Skin epidermis (tissue), 12 donors: Measurements from ENCODE around the gene COL27A1.
A peak's percentile ranks its signal among the peaks of the same experiment; 100 is the strongest.
"Not testable (repeated sequence)": the region's sequence is repeated elsewhere in the genome, so short reads cannot be mapped to it uniquely, and the experiment has no call there.

Experiments used
- H3K27ac ChIP-seq, 21 experiments: fragments of 200-600 bp; sonication (generic) in 11 of 21; one replicate each; pipeline ENCODE4 v1.5.0; 2020; ENCODE audit warnings: mild to moderate bottlenecking in 3 of 21, inconsistent platforms in 2 of 21, moderate library complexity in 2 of 21
- H3K4me3 ChIP-seq, 7 experiments: fragments of 200-600 bp; sonication (generic) in 2 of 7; one replicate each; pipeline ENCODE4 v1.5.0; 2020; ENCODE audit warnings: inconsistent platforms in 2 of 7, mild to moderate bottlenecking in 2 of 7, moderate library complexity in 1 of 7

Gene COL27A1

DNA sequence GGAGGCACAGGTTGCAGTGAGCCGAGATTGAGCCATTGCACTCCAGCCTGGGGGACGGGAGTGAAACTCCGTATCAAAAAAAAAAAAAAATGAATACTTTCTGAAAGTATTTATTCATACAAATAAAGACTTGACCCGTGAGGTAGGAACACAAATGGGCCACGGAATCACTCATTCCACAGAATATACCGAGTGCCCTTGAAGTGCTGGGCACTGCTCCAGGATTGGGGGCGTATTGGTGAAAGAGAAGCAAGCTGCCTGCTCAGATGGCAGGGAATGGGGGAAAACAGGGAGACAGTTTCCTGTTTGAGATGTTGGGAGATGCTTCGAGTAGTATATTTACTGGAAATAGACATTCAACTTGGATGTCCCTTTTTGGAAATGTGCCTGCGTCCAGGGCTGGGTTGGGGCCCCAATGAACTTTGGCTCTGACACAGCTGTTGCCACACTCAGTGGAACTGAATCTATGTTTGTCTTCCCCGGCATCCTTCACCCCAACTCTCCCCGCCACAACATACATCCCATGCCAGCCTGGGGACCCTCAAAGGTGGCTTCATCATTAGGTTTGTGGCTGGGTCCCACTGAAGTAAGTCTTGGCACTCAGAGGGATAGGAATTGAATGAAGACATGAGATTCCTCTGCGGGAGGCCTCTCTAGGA is 167.0 kb downstream of the COL27A1 start:
- not testable (repeated sequence) for H3K4me3 ChIP-seq

DNA sequence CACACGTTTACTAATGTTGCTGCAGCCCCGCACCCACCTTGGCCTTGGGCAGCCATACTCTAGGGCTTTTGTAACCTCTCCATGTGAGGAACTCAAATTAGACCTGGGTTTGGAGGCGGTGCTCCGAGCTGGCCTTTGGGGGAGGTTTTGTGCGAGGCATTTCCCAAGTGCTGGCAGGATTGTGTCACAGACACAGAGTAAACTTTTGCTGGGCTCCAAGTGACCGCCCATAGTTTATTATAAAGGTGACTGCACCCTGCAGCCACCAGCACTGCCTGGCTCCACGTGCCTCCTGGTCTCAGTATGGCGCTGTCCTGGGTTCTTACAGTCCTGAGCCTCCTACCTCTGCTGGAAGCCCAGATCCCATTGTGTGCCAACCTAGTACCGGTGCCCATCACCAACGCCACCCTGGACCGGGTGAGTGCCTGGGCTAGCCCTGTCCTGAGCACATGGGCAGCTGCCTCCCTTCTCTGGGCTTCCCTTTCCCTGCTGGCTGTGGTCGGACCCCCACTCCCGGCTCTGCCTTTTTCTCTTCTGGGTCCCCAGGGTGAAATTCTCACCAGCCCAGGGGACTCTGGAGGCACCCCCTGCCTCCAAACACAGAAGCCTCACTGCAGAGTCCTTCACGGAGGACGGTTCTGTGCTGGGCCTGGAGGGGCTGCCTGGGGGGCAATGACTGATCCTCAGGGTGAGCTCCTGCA is 167.6 kb downstream of the COL27A1 start, which contains the start of gene ORM1:
Gene ORM1 (plus strand): TSS at position 268 of the 701 bp plus-strand sequence. CDS start 36 bp downstream, at position 304.
- not testable (repeated sequence) for H3K27ac ChIP-seq, H3K4me3 ChIP-seq

More for the DNA sequence above, 167.0 kb downstream of the COL27A1 start:
- not testable (repeated sequence) for H3K27ac ChIP-seq

DNA sequence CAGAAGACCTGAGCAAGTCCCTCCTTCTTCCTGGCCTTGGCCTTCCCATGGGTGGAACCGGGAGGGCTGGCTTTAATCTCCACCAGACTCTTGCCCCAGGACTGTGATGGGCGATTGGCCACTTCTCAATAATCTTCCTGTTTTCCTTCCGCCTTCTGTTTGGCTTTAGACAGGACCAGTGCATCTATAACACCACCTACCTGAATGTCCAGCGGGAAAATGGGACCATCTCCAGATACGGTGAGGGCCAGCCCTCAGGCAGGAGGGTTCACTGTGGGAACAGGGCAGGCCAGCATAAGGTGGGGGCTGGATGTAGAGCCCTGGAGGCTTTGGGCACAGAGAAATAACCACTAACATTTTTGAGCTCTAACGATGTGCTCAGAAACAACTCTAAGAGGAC is 168.5 kb downstream of the COL27A1 start:
- not testable (repeated sequence) for H3K27ac ChIP-seq, H3K4me3 ChIP-seq

GRCh38 chr9:114324492-114324891 is 169.2 kb downstream of the COL27A1 start:
- H3K4me3 ChIP-seq: no peak overlapping the region
- no peak overlapping the region for H3K27ac ChIP-seq

GRCh38 chr9:114324965-114325364 is 169.6 kb downstream of the COL27A1 start:
- H3K27ac ChIP-seq, H3K4me3 ChIP-seq: not testable (repeated sequence)

DNA sequence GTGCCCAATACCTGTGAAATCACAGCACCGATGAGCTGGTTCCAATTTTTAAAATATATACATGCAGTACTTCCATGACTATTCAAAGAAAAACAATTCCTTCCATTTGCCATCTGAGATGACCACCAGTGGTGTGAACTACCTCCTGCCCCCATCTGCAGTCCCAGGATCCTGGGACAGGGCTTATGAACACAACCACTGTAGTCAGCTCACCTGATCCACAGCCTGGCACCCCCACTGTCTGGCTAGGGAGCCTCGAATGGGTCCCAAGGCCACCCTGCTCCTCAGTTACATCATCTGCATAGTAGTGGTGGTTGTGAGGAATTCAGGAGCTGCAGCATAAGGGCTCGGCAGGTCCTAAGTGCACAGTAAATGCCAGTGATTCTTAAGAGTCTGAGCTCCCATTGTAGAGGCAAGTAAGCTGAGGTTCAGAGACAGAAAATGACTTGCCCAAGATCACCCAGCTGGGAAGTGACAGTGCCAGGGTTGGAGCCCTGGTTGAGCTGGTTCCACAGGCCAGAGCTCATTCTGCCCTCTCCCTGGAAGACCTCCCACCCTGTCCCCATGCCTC is 170.4 kb downstream of the COL27A1 start:
- H3K27ac ChIP-seq, H3K4me3 ChIP-seq: not testable (repeated sequence)

- Histone ChIP-seq H3K4me3 (no peak overlapping the region), H3K27ac (no peak overlapping the region)
Measured at GRCh38 chr9:114327749-114328148, 172.4 kb downstream of the COL27A1 start.

GRCh38 chr9:114328357-114328820 is 173.1 kb downstream of the COL27A1 start:
- not testable (repeated sequence) for H3K4me3 ChIP-seq, H3K27ac ChIP-seq

DNA sequence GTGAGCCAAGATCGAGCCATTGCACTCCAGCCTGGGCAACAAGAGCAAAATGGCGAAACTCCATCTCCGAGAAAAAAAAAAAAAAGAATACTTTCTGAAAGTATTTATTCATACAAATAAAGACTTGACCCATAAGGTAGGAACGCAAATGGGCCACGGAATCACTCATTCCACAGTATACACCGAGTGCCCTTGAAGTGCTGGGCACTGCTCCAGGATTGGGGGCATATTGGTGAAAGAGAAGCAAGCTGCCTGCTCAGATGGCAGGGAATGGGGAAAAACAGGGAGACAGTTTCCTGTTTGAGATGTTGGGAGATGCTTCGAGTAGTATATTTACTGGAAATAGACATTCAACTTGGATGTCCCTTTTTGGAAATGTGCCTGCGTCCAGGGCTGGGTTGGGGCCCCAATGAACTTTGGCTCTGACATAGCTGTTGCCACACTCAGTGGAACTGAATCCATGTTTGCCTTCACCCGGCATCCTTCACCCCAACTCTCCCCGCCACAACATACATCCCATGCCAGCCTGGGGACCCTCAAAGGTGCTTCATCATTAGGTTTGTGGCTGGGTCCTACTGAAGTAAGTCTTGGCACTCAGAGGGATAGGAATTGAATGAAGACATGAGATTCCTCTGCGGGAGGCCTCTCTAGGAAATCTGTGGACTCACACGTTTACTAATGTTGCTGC is 173.7 kb downstream of the COL27A1 start:
- H3K27ac ChIP-seq, H3K4me3 ChIP-seq: not testable (repeated sequence)

DNA sequence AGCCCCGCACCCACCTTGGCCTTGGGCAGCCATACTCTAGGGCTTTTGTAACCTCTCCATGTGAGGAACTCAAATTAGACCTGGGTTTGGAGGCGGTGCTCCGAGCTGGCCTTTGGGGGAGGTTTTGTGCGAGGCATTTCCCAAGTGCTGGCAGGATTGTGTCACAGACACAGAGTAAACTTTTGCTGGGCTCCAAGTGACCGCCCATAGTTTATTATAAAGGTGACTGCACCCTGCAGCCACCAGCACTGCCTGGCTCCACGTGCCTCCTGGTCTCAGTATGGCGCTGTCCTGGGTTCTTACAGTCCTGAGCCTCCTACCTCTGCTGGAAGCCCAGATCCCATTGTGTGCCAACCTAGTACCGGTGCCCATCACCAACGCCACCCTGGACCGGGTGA is 174.3 kb downstream of the COL27A1 start, which contains the start of gene ORM2:
Gene ORM2 (plus strand): TSS at position 245 of the 398 bp plus-strand sequence. CDS start 36 bp downstream, at position 281.
- H3K27ac ChIP-seq: not testable (repeated sequence)

DNA sequence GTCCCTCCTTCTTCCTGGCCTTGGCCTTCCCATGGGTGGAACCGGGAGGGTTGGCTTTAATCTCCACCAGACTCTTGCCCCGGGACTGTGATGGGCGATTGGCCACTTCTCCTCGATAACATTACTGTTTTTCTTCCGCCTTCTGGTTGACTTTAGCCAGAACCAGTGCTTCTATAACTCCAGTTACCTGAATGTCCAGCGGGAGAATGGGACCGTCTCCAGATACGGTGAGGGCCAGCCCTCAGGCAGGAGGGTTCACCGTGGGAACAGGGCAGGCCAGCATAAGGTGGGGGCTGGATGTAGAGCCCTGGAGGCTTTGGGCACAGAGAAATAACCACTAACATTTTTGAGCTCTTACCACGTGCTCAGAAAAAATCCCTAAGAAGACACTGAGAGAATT is 175.3 kb downstream of the COL27A1 start:
- no peak overlapping the region for H3K4me3 ChIP-seq
- no peak overlapping the region for H3K27ac ChIP-seq

More for the DNA sequence above, 174.3 kb downstream of the COL27A1 start, which contains the start of gene ORM2:
- H3K4me3 ChIP-seq: not testable (repeated sequence)

- H3K27ac ChIP-seq, H3K4me3 ChIP-seq: not testable (repeated sequence)
Measured at GRCh38 chr9:114331229-114332195, 176.2 kb downstream of the COL27A1 start.

GRCh38 chr9:114332474-114333040 is 177.2 kb downstream of the COL27A1 start:
- H3K4me3 ChIP-seq, H3K27ac ChIP-seq: not testable (repeated sequence)

DNA sequence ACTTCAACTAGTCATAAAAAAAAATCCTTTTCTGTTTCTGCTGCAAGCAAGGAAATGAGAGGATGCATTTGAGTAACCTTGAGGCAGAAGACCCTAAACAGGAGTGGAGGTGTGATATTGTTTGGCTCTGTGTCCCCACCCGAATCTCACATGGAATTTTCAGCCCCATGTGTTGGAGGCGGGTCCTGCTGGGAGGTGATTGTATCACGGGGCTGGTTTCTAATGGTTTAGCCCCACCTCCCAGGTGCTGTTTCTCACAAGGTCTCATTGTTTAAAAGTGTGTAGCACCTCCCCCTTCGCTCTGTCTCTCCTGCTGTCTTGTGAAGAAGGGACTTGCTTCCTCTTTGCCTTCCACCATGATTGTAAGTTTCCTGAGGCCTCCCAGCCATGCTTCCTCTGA is 178.4 kb downstream of the COL27A1 start:
- not testable (repeated sequence) for H3K4me3 ChIP-seq, H3K27ac ChIP-seq

DNA sequence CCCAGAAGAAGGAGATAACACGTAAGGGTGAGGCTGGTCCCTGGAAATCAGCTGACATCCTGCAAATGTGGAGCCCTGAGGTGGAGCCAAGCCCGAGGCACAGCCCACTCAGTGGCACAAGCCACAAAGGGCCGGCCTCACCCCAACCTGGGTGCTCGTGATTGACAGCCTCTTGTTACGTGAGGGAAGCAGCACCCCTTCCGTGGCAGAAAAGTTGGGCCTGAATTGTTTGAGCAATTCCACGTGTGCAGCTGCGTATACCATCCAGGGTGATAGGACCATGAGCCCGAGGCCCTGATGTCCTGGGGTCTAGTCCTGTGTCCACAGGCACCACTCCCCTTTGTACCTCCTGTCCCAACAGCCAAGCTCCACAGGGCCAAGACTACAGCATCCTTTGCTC is 179.2 kb downstream of the COL27A1 start:
- Histone ChIP-seq H3K27ac (no peak overlapping the region), H3K4me3 (no peak overlapping the region)

- H3K27ac ChIP-seq: no peak overlapping the region
- no peak overlapping the region for H3K4me3 ChIP-seq
Measured at GRCh38 chr9:114335745-114336144, 180.4 kb downstream of the COL27A1 start.

GRCh38 chr9:114336157-114336556 is 180.8 kb downstream of the COL27A1 start:
- H3K4me3 ChIP-seq: no peak overlapping the region

GRCh38 chr9:114336699-114337395 is 181.5 kb downstream of the COL27A1 start:
- Histone ChIP-seq H3K4me3 (no peak overlapping the region), H3K27ac (peak overlapping the region in 1 of 21 experiments; percentile 31)

More at GRCh38 chr9:114336157-114336556, 180.8 kb downstream of the COL27A1 start:
- H3K27ac ChIP-seq: peak overlapping the region in 1 of 21 experiments; percentile 31
